Measurements from ENCODE around the gene OVOL1.

Gene OVOL1

GRCh38 chr11:65790902-65791650 lies 4.2 kb downstream of the OVOL1 start:
- Mint-ChIP-seq H3K4me3 (no peak overlapping the region), H3K4me1 (peaks cover 51% of the 10 kb centered on the region), H3K27me3 (peaks cover 100% of the 10 kb centered on the region), H3K9me3 (no peaks in the 10 kb centered on the region), H3K27ac (no peak overlapping the region), H3K36me3 (no peaks in the 10 kb centered on the region)
- CTCF ChIA-PET = interaction anchor here (1.4 to 6.2 kb wide), 2 partner anchors 10 to 20 kb away, joined by 4 to 63 read pairs; partner anchors contain the start of gene AP5B1
- DNase-seq = no peak

DNA sequence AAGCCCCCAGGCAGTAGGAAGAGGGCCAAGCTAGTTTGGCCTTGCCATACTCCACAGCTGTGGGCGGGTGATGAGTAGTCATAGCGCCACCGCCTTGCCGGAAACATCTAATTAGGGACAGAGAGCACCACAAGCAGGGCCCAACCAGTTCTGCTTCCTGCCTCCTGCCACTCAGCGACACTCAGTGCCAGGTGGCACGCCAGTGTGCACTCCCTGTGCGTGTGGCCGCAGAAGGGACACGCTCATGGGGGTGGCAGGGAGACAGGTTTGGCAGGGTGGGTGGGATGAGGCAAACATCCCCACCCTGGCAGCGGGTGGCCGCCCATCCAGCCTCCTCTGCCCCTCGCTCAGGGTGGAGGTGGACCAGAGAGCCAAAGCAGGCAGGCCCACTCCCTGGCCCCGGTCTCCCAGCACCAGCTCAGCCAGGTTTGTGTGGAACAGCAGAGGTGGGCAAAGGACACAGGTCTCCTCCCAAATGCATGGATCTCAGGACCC lies 4.9 kb downstream of the OVOL1 start:
- Mint-ChIP-seq H3K36me3 (no peaks in the 10 kb centered on the region), H3K9me3 (no peaks in the 10 kb centered on the region), H3K4me1 (peaks cover 56% of the 10 kb centered on the region), H3K4me3 (no peak overlapping the region), H3K27me3 (peaks cover 99% of the 10 kb centered on the region), H3K27ac (peak overlapping the region; percentile 76)
- CTCF ChIA-PET = interaction anchor here (1.4 to 6.2 kb wide), 2 partner anchors 11 to 21 kb away, joined by 4 to 63 read pairs; partner anchors contain the start of gene AP5B1
- peak; percentile 73 for DNase-seq

DNA sequence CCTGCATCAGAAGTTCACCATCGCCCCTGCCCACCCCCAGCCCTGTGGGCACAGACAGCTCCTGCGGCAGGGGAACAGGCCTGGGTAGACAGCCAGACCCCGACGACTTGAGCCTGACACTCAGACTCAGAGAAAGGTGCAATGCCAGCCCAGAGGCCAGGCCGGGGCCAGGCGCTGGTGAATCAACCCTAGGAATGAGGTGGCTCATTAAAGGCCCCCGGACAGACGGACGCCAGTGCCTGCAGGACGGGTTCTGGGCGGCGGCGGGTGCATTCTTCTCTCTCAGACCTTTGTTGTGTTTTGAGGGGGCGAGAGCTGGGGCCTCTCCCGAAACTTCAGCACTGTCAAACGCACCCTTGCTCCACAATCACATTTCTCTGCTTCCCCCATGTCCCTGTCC lies 5.6 kb downstream of the OVOL1 start:
- Mint-ChIP-seq H3K9me3 (no peaks in the 10 kb centered on the region), H3K4me1 (peaks cover 54% of the 10 kb centered on the region), H3K27me3 (peaks cover 95% of the 10 kb centered on the region), H3K36me3 (no peaks in the 10 kb centered on the region), H3K4me3 (no peak overlapping the region), H3K27ac (peak overlapping the region; percentile 76)
- no peak for DNase-seq
- CTCF ChIA-PET = interaction anchor here (1.4 to 6.2 kb wide), 2 partner anchors 12 to 22 kb away, joined by 4 to 63 read pairs; partner anchors contain the start of gene AP5B1

GRCh38 chr11:65793144-65793581 lies 6.3 kb downstream of the OVOL1 start:
- no peak overlapping the region for H3K4me3 Mint-ChIP-seq
- no peaks in the 10 kb centered on the region for H3K36me3 Mint-ChIP-seq
- CTCF ChIA-PET = interaction anchor here (0.9 to 6.2 kb wide), 2 partner anchors 13 to 65 kb away, joined by 3 to 63 read pairs; partner anchors contain the start of gene AP5B1
- DNase-seq = no peak
- no peak overlapping the region for H3K27ac Mint-ChIP-seq
- H3K4me1 Mint-ChIP-seq = peaks cover 54% of the 10 kb centered on the region
- no peaks in the 10 kb centered on the region for H3K9me3 Mint-ChIP-seq
- peaks cover 95% of the 10 kb centered on the region for H3K27me3 Mint-ChIP-seq

DNA sequence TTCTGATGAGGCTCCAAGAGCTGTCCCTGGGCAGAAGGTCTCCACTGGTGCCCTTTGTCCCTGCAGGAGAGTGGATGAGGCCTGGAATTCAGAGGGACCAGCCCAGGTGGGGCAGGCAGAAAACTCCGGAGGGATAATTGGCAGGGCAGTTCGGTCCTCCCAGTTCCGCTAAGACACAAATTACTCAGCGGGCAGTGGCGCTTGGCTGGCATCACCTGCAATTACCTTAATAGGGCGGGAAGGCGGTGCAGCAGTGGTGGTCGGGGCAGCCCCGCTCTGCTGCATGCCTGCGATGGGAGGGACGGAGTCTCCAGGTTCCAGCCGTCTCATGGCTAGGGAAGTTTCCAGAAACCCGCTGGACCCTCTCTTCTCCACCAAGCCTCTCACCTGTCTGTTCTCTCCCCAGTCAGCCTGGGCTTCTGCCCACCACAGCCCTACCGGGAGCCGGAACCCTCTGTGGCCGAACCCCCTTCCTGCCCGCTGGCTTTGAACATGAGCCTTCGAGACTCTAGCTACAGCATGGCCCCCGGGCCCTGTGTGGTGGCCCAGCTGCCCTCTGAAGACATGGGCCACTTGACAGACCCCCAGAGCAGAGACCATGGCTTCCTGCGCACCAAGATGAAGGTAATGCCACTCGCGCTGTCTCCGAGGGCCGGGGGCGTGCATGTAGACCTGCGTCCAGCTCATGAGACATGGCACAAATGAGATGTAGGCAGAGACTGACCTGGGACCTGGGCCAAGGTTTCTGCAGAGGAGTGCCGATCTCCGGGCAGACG lies 7.0 kb downstream of the OVOL1 start:
- no peaks in the 10 kb centered on the region for H3K36me3 Mint-ChIP-seq
- H3K4me1 Mint-ChIP-seq = peaks cover 55% of the 10 kb centered on the region
- no peak for DNase-seq
- no peak overlapping the region for H3K27ac Mint-ChIP-seq
- H3K4me3 Mint-ChIP-seq = no peak overlapping the region
- H3K27me3 Mint-ChIP-seq = peaks cover 95% of the 10 kb centered on the region
- CTCF ChIA-PET = interaction anchor here (0.9 to 6.2 kb wide), 3 partner anchors 11 to 65 kb away, joined by 3 to 63 read pairs (median 4); partner anchors contain the start of gene AP5B1
- H3K9me3 Mint-ChIP-seq = no peaks in the 10 kb centered on the region

GRCh38 chr11:65794570-65795510 lies 8.0 kb downstream of the OVOL1 start:
- DNase-seq = no peak
- no peak overlapping the region for H3K4me3 Mint-ChIP-seq
- CTCF ChIA-PET = interaction anchor here (1.1 to 1.2 kb wide), 3 partner anchors 10 to 21 kb away, joined by 3 to 4 read pairs (median 4); partner anchors contain the start of gene AP5B1
- H3K36me3 Mint-ChIP-seq = no peaks in the 10 kb centered on the region
- H3K4me1 Mint-ChIP-seq = peaks cover 57% of the 10 kb centered on the region
- H3K27me3 Mint-ChIP-seq = peaks cover 95% of the 10 kb centered on the region
- H3K27ac Mint-ChIP-seq = peak overlapping the region; percentile 24
- H3K9me3 Mint-ChIP-seq = no peaks in the 10 kb centered on the region

DNA sequence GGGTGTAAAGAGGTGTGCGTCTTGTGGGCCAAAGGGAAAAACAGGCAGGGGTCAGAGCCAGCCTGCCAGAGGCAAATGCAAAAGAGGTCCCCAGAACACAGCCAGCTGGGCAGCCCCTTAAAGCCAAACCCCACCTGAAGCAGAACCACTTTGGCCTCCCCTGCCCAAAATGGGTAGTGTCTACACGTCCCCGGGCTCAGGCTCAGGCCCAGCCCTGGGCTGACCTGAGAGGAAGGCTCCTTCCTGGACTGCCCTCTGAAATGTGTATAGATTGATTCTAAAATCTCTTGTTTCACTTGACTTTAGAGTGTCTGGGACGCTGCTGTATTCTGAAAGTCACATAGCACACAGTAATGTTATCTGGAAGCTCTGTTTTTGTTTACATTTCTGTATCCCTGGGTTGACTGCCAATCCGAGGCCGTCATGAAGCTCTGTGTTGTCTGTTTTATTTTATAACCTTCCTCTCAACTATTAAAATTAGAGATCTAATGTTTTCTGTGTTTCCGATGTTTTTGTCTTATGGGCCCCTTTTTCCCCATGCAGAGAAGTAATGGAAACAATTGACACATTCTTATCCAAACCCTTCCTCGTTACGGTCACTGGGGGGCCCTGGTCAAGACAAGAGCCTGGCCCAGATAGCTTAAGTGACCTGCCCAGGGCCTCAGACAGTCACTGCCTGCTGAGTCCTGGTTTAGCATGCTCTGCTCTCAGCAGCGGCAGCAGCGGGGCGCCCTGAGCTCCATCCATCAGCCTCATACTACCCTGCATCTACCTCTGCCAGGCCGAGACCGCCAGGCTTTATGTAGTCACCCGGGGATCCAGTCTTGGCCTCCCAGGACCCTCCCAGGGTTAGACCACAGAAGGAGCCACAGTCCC lies 10.1 kb downstream of the OVOL1 start:
- H3K4me1 Mint-ChIP-seq = peaks cover 40% of the 10 kb centered on the region
- CTCF ChIA-PET = interaction anchor here (1.2 to 3.6 kb wide), 2 partner anchors 16 to 17 kb away, joined by 3 to 17 read pairs; no protein-coding TSS in a partner anchor
- H3K36me3 Mint-ChIP-seq = no peaks in the 10 kb centered on the region
- H3K9me3 Mint-ChIP-seq = no peaks in the 10 kb centered on the region
- H3K4me3 Mint-ChIP-seq = no peak overlapping the region
- H3K27me3 Mint-ChIP-seq = peaks cover 94% of the 10 kb centered on the region
- H3K27ac Mint-ChIP-seq = no peak overlapping the region
- DNase-seq = no peak

DNA sequence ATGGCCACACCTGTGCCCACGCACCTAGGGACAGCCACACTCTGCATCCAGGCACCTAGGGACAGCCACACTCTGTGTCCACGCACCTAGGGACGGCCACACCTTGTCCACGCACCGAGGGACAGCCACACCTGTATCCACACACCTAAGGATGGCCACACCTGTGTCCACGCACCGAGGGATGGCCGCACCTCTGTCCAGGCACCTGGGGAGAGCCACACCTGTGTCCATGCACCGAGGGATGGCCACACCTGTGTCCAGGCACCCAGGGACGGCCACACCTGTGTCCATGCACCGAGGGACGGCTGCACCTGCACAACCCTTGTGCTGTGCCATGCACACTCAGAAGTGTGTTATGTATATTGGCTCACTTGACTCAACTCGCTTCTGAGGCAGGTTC lies 10.8 kb downstream of the OVOL1 start:
- no peaks in the 10 kb centered on the region for H3K9me3 Mint-ChIP-seq
- H3K4me3 Mint-ChIP-seq = no peak overlapping the region
- H3K36me3 Mint-ChIP-seq = no peaks in the 10 kb centered on the region
- CTCF ChIA-PET = interaction anchor here (1.2 to 3.6 kb wide), 3 partner anchors 15 to 86 kb away, joined by 3 to 17 read pairs (median 4); partner anchors contain the start of gene KAT5
- H3K27me3 Mint-ChIP-seq = peaks cover 93% of the 10 kb centered on the region
- no peak for DNase-seq
- H3K27ac Mint-ChIP-seq = peak overlapping the region; percentile 33
- peaks cover 35% of the 10 kb centered on the region for H3K4me1 Mint-ChIP-seq

DNA sequence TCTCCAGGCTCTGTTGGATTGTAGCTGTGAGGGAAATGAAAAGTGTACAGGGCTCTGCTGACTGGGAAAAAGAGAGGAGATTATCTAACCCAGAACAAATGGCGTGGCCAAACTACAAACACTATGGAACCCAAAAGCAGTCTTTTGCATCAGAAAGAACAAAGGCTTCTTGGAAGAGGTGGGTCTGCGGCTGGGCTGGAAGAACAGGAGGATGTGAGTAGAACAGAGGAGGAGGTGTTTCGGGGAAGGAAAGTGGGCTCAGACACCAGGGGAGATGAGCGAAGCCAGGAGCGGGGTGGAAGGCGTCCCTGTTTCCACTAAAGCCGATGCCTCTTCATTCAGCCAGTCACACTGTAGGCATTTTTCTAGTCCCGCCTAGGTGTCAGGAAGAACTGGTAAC lies 12.0 kb downstream of the OVOL1 start:
- no peak for DNase-seq
- Mint-ChIP-seq H3K4me3 (no peak overlapping the region), H3K4me1 (peaks cover 34% of the 10 kb centered on the region), H3K27me3 (peaks cover 93% of the 10 kb centered on the region), H3K27ac (peak overlapping the region; percentile 67), H3K36me3 (no peaks in the 10 kb centered on the region), H3K9me3 (no peaks in the 10 kb centered on the region)
- CTCF ChIA-PET = interaction anchor here (1.2 to 3.6 kb wide), 2 partner anchors 19 to 87 kb away, joined by 4 to 17 read pairs; partner anchors contain the start of gene KAT5

GRCh38 chr11:65801153-65801987 lies 14.5 kb downstream of the OVOL1 start:
- Mint-ChIP-seq H3K27ac (no peak overlapping the region), H3K4me1 (peaks cover 23% of the 10 kb centered on the region), H3K36me3 (no peaks in the 10 kb centered on the region), H3K9me3 (no peaks in the 10 kb centered on the region), H3K27me3 (peaks cover 82% of the 10 kb centered on the region), H3K4me3 (no peak overlapping the region)
- DNase-seq = no peak
- CTCF ChIA-PET = interaction anchor here (0.7 to 1.0 kb wide), 2 partner anchors 27 to 82 kb away, joined by 3 read pairs; no protein-coding TSS in a partner anchor

- H3K27me3 Mint-ChIP-seq = peaks cover 85% of the 10 kb centered on the region
These were observed 16.0 kb downstream of the OVOL1 start for GRCh38 chr11:65802841-65803240.

More at GRCh38 chr11:65802841-65803240, 16.0 kb downstream of the OVOL1 start:
- CTCF ChIA-PET = interaction anchor here (0.7 kb wide), 1 partner anchor 23 kb away, joined by 3 read pairs; no protein-coding TSS in a partner anchor
- Mint-ChIP-seq H3K4me3 (no peak overlapping the region), H3K27ac (no peak overlapping the region), H3K36me3 (no peaks in the 10 kb centered on the region), H3K9me3 (no peaks in the 10 kb centered on the region), H3K4me1 (peaks cover 16% of the 10 kb centered on the region)
- no peak for DNase-seq
